GM12872 (cell line): ENCODE data around the gene AAK1.

Source experiments
- CTCF ChIP-seq: IDR thresholded peaks from 3 replicates; pipeline ENCODE4 v1.5.1; 2011; ENCODE audit warnings: low read depth, mild to moderate bottlenecking, low read length, moderate library complexity; ENCODE audit not compliant: insufficient read depth

The AAK1 gene

DNA sequence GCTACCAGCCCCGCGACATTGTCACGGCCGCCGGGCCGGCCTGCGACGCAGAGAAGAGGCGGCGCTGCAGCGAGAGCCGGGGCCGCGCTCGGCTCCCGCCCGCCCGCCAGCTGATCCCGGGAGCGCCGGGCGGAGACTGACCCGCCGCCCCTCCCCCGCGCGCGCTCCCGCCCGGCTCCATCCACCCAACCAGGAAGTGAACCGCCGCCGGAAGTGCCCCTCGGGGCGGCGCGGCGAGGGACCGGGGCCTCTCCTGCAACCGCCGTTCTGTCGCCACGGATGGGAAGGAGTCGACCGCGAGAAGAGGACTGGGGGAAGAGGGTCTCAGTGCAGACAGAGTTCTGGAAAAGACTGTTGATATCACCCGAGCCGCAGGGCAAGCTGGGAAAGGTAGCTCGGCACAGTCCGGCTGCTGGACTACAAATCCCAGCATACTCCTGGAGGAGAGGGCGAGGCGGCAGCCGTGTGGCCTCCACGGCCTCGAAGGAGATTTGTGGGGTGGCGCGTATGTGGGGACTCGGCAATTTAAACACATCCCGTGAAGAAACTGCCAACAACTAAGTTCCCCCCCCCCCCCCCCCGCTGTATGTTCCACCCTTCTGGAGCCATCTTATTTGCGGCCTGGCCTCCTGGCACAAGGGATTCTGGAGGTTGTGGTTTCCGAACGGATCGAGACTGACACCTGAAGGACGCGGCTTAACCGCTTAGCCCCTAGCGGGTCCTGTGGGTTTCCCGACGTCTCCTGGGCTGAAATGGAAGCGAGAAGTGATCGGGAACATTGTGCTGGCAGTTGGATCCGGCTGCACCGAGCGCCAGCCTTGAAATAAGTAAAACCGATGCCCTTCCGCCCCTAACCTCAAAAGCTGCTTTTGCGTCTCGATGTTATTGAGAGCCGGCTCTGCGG lies at the start of gene AAK1:
Gene AAK1, minus strand, starts transcription at position 138 of the 904 bp plus-strand sequence. CDS start 699 bp downstream, outside the sequence.
- TF ChIP-seq CTCF: no peak

GRCh38 chr2:69692424-69692823 lies 48.9 kb upstream of the AAK1 start:
- no peak for TF ChIP-seq CTCF

GRCh38 chr2:69689969-69690368 lies 46.4 kb upstream of the AAK1 start:
- TF ChIP-seq CTCF: no peak

- TF ChIP-seq CTCF: no peak
Observed at GRCh38 chr2:69689466-69689865, 45.9 kb upstream of the AAK1 start.

DNA sequence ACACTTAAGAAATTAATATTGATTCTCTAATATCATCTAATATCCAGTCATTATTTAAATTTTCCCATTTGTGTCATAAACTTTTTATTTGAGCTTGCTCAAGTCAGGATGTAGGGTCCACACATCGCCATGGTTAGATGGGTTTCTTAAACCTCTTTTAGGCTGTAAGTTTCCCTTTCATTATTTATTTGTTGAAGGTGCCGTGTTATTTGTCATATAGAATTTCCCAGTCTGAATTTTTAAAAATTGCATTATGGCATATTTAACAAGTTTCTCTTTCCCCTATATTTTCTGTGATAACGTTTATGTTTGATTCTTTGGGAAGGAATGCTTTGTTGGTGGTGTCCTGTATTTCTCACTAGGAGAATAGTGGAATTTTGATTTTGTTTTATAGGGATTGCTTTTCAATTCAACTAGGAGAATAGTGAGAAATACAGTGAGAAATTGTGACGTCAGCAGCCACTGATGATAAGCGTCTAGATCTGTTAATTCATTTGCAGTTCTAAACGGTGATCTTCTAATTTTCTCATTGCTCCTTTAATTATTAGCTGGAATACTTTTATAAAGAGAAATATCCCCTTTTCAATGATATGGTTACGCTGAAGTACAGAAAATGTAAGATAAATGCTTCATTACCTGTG lies 44.6 kb upstream of the AAK1 start:
- no peak for TF ChIP-seq CTCF

DNA sequence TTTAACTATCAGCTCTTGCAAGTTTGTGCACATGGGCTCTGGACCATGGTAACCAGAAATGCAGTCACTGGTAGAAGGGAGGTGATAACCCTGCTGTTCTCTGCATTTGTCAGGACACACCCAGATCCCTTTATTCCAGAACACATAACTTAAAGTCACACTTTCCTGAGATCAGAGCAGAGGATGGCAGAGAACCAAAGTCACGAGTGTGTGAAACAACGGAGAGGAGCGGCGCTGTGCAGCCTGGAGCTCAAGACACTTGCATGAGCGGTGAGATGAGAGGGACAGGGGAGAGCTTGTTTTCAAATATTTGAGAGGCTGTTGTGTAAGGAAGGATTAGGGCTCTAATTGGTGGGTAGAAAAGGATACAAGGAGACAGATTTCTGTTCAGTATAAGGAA lies 43.3 kb upstream of the AAK1 start:
- TF ChIP-seq CTCF: no peak

DNA sequence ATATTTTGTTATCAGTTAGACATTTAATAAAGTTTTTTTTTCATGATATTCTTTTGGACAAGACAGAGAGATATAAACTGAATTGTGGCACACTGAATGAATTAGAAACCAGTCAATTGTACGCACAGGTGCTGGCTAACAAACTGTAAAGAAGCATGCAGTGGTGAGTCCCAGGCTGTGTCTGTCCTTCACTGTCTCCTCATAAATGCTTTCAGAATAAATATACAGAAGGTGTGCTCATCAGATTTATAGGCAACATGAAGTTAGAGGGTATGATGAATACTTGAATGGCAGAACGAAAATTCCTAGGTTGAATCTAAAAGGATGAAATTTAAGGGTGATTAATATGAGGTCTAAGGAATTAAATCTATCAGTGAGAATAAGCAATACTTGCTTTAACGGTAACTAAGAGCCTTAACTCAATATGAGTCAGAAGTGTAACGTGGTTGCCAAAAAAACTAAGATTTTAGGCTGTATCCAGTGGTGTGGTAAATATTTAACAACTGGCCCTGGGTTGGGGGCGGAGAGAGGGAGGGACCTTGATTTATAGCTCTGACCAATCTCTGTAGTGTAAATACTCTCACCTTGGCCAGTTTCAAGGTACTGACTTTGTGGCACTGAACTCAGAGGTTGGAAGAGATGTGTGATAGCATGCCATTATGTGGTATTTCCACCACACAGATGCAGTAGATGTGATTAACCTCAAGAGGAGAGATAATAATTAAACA lies 41.9 kb upstream of the AAK1 start:
- no peak for TF ChIP-seq CTCF
